Fibroblast of lung (primary cell): ENCODE data around the gene GBF1.

Experiments
- EZH2 ChIP-seq: IDR thresholded peaks from 2 replicates; pipeline ENCODE4 v1.5.1; 2012; ENCODE audit warnings: low read length, control low read depth, mild to moderate bottlenecking; ENCODE audit errors: missing control alignments
- TF ChIP-seq, protein P1 (sequence below), 2 donors: IDR thresholded peaks in 1 of 2; conservative IDR thresholded peaks in 1 of 2; 1 replicate in 1 of 2; 2 replicates in 1 of 2; pipeline ENCODE4 v1.5.1; 2011 to 2012; ENCODE audit warnings: low read length in 2 of 2, control low read depth in 1 of 2, inconsistent platforms in 1 of 2, low read depth in 1 of 2, mild to moderate bottlenecking in 1 of 2

DNA sequence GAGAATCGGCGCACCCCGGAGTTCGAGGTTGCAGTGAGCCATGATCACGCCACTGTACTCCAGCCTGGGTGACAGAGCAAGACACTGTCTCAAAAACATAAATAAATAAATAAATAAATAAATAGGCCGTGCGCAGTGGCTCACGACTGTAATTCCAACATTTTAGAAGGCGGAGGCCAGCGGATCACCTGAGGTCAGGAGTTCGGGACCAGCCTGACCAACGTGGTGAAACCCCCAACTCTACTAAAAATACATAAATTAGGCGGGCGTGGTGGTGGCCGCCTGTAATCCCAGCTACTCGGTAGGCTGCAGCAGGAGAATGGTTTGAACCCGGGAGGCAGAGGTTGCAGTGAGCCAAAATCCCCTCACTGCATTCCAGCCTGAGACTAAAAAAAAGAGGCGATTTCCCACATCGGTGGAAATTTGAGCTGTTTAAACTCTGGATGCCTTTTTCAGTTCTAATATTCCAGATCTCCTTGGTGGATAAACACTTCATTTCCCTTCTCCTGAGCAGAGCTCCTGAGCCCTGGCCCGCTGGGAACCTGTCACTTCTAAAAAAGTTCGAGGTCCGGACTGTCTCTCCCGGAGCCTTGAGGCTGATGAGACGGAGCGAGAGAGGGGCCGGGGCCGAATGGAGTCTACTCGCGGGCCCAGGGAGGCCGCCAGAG is 148.2 kb downstream of the GBF1 start:
- no peak for TF ChIP-seq EZH2
- TF ChIP-seq, protein P1, sequence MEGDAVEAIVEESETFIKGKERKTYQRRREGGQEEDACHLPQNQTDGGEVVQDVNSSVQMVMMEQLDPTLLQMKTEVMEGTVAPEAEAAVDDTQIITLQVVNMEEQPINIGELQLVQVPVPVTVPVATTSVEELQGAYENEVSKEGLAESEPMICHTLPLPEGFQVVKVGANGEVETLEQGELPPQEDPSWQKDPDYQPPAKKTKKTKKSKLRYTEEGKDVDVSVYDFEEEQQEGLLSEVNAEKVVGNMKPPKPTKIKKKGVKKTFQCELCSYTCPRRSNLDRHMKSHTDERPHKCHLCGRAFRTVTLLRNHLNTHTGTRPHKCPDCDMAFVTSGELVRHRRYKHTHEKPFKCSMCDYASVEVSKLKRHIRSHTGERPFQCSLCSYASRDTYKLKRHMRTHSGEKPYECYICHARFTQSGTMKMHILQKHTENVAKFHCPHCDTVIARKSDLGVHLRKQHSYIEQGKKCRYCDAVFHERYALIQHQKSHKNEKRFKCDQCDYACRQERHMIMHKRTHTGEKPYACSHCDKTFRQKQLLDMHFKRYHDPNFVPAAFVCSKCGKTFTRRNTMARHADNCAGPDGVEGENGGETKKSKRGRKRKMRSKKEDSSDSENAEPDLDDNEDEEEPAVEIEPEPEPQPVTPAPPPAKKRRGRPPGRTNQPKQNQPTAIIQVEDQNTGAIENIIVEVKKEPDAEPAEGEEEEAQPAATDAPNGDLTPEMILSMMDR (conservative IDR thresholded peaks at IDR 0.05 in 1 of 2, IDR thresholded peaks at IDR 0.05 in 1 of 2; ENCODE audit: low read depth in 1 of 2, low read length in 2 of 2) = peak in 1 of 2 donors; percentile 77
